Measurements from ENCODE around the gene TRANK1. TPM values are rescaled to one million over a fixed set of nuclear protein-coding genes. Genes with fewer than 3 reads are reported as not detected.
"Not testable (repeated sequence)": the region's sequence is repeated elsewhere in the genome, so short reads cannot be mapped to it uniquely, and the experiment has no call there.

TRANK1 gene
- total and polyA plus RNA-seq, 11 donors: 2.2 to 27.9 (median 4.0) TPM

- DNase-seq: no peak
- WGBS, 4 donors: 73 to 84% (median 77%) methylated on average over 3 of the region's 3 CpGs
- intact Hi-C loops (cut with DNase I): loop anchor here in 3 of 10 donors (5.0 kb wide), 2 partner anchors 34 to 39 kb away; no protein-coding TSS in a partner anchor
- H3K27me3 ChIP-seq: no peaks in the 10 kb centered on the region
- no peak overlapping the region for H3K4me3 ChIP-seq
- no peak for ATAC-seq
- TF ChIP-seq POLR2A (IDR thresholded peaks at IDR 0.05): no peak
- no peak for TF ChIP-seq CTCF (IDR thresholded peaks at IDR 0.05)
- peaks cover 0 to 20% (median 10%) of the 10 kb centered on the region in 12 donors for H3K4me1 ChIP-seq
- H3K27ac ChIP-seq: no peak overlapping the region
- H3K9me3 ChIP-seq: peaks cover 0 to 2% (median 0%) of the 10 kb centered on the region in 12 donors
- H3K36me3 ChIP-seq: no peaks in the 10 kb centered on the region
These were observed 3.2 kb downstream of the TRANK1 start for GRCh38 chr3:36941658-36942057.

GRCh38 chr3:36941162-36941561, 3.7 kb downstream of the TRANK1 start:
- H3K27me3 ChIP-seq: no peaks in the 10 kb centered on the region
- no peak overlapping the region for H3K4me3 ChIP-seq
- peaks cover 0 to 20% (median 10%) of the 10 kb centered on the region in 12 donors for H3K4me1 ChIP-seq
- ATAC-seq (no peak), DNase-seq (no peak)
- no peak for TF ChIP-seq POLR2A (IDR thresholded peaks at IDR 0.05)
- H3K9me3 ChIP-seq: no peaks in the 10 kb centered on the region
- WGBS, 4 donors: 95 to 98% (median 96%) methylated on average over 2 of the region's 2 CpGs
- H3K27ac ChIP-seq: no peak overlapping the region
- intact Hi-C loops (cut with DNase I): loop anchor here in 3 of 10 donors (5.0 kb wide), 2 partner anchors 34 to 39 kb away; no protein-coding TSS in a partner anchor
- no peaks in the 10 kb centered on the region for H3K36me3 ChIP-seq

DNA sequence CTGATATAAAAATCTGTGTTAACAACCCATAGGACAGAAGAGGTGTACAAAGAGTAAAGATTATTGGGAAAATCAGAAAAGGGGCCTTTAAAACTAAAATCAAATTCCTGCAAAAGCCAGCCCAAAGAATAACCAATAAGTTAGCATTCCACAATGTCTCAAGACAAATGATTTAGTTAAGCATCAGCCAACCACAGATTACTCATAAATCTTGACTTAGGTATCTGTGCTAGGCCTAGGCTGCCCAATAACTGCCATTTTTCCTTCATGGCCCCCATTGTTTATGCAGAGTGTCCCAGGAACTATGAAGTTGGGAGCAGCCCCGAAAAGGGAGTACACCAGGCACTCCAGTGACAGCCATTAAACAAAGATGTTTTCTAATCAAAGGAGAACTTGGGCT, 7.4 kb downstream of the TRANK1 start:
- TF ChIP-seq CTCF (IDR thresholded peaks at IDR 0.05) (no peak), POLR2A (IDR thresholded peaks at IDR 0.05) (no peak)
- no peaks in the 10 kb centered on the region for H3K36me3 ChIP-seq
- H3K4me1 ChIP-seq: peaks cover 0 to 18% (median 8%) of the 10 kb centered on the region in 12 donors
- DNase-seq: no peak
- H3K9me3 ChIP-seq: no peaks in the 10 kb centered on the region
- no peak for ATAC-seq
- no peak overlapping the region for H3K27ac ChIP-seq
- no peak overlapping the region for H3K4me3 ChIP-seq
- 75 to 100% (median 95%) methylated on average over 1 of the region's 1 CpG for WGBS, 4 donors
- intact Hi-C loops (cut with DNase I): no loop called here
- no peaks in the 10 kb centered on the region for H3K27me3 ChIP-seq

DNA sequence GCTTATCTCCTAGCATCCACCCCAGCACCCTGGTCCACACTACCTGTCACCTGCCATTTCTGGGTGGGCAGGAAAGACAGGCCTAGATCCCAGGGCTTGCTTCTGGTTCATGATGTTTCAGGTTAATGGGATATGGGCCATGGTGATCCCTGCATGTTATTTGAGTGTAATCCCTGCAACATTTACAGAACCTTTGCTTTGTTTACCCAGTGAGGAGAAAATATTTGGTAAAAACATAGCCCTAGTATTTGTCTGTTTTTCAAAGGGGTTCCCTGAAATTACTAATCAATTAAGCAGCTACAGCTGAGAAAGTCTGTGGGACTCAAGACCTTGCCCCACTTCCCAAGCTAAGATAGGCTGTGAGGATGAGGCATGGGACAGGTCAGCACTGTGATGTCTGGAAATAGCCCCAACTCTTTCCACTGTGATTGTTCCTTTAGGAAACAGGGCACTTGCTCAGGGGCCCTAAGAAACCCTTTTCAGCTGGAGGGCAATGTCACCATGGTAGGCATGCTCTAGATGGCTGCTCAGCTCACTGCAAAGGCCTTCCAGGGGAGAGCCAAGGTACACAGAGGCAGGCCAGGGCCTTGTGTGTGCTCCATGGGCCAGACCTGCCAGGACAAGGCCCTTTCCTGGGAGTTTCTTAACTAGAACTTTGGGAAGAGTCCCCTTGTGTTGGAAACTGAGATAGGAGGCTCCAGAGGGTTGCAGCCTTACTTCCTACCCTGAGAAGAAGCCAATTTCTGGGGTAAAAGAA, 11.1 kb downstream of the TRANK1 start:
- Histone ChIP-seq H3K27me3 (no peaks in the 10 kb centered on the region), H3K36me3 (no peaks in the 10 kb centered on the region), H3K9me3 (no peaks in the 10 kb centered on the region), H3K4me3 (no peak overlapping the region), H3K4me1 (peaks cover 0 to 18% (median 1%) of the 10 kb centered on the region in 12 donors), H3K27ac (no peak overlapping the region)
- peak in 3 of 4 donors; percentile 36 to 48 (median 36) for ATAC-seq
- intact Hi-C loops (cut with DNase I): no loop called here
- no peak for DNase-seq
- no peak for TF ChIP-seq POLR2A (IDR thresholded peaks at IDR 0.05)
- TF ChIP-seq CTCF (IDR thresholded peaks at IDR 0.05): no peak

DNA sequence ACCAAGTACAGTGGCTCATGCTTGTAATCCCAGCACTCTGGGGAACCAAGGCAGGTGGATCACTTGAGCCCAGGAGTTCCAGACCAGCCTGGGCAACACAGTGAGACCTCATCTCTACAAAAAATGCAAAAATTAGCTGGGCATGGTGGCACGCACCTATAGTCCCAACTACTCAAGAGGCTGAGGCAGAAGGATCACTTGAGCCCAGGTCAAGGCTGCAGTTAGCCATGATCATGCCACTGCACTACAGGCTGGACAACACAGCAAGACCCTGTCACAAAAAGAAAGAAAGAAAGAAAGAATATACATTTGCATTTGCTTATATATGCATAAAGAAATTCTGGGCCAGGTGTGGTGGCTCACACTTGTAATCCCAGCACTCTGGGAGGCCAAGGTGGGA, 13.4 kb downstream of the TRANK1 start:
- WGBS, 4 donors: 95 to 100% (median 97%) methylated on average over 1 of the region's 1 CpG
- peaks cover 0 to 19% (median 2%) of the 10 kb centered on the region in 12 donors for H3K4me1 ChIP-seq
- DNase-seq; H3K36me3 ChIP-seq; intact Hi-C loops (cut with DNase I); H3K27ac ChIP-seq; ATAC-seq; H3K4me3 ChIP-seq; H3K9me3 ChIP-seq; H3K27me3 ChIP-seq: not testable (repeated sequence)

Data from heart left ventricle (tissue), 16 donors.